Panc1 (cell line): ENCODE data around the gene SCAP. TPM values are rescaled to one million over a fixed set of nuclear protein-coding genes. Genes with fewer than 3 reads are reported as not detected.
"Not testable (repeated sequence)": the region's sequence is repeated elsewhere in the genome, so short reads cannot be mapped to it uniquely, and the experiment has no call there.

Experiments used
- ATAC-seq: fragments of 200-7000 bp; cut with Tn5 transposase; 2 replicates; pipeline ENCODE4 v1.9.1; 2020; ENCODE audit warnings: mild to moderate bottlenecking, moderate library complexity
- BruUV-seq: library from RNA; stranded (reverse); fragments of 400-500 nt; replicated peaks from 2 replicates; lab custom pipeline; 2021; lab: Mats Ljungman, UMichigan
- CTCF ChIA-PET: fragments of 300-600 bp; sonication (Branson Sonifier 250); formaldehyde crosslinking; loops from one replicate; lab custom pipeline; 2022; ENCODE audit warnings: antibody characterized with exemption; lab: Charles Lee
- POLR2A ChIA-PET: fragments of 300-600 bp; sonication (Branson Sonifier 250); formaldehyde crosslinking; loops from one replicate; lab custom pipeline; 2022; ENCODE audit warnings: antibody characterized with exemption; lab: Charles Lee
- DNase-seq: peaks from one replicate; pipeline ENCODE4 v3.0.0-alpha.2; 2010; ENCODE audit warnings: low read depth, low spot score
- H3K27ac ChIP-seq: 2 replicates; pipeline ENCODE4 v1.5.1; 2011; ENCODE audit warnings: mild to moderate bottlenecking, low read length, inconsistent platforms
- H3K27me3 ChIP-seq: fragments of 200-500 bp; sonication (Bioruptor generic); 2 replicates; pipeline ENCODE4 v1.6.0; 2014; ENCODE audit warnings: low read length, inconsistent platforms; ENCODE audit not compliant: control insufficient read depth, insufficient read depth
- H3K36me3 ChIP-seq: fragments of 200-500 bp; sonication (Bioruptor generic); 2 replicates; pipeline ENCODE4 v1.5.1; 2014; ENCODE audit warnings: inconsistent platforms, mild to moderate bottlenecking, low read length, moderate library complexity; ENCODE audit not compliant: control insufficient read depth, insufficient read depth
- H3K4me1 ChIP-seq: 2 replicates; pipeline ENCODE4 v1.5.1; 2011; ENCODE audit warnings: inconsistent platforms, mild to moderate bottlenecking, low read length, moderate library complexity; ENCODE audit not compliant: control insufficient read depth, insufficient read depth
- H3K4me3 ChIP-seq, 2 experiments: 2 replicates each; pipeline ENCODE4 v1.5.1; 2011 to 2012; ENCODE audit warnings: low read depth in 2 of 2, low read length in 2 of 2, mild to moderate bottlenecking in 2 of 2, inconsistent platforms in 1 of 2, moderate library complexity in 1 of 2
- H3K9me3 ChIP-seq: fragments of 200-500 bp; sonication (Bioruptor generic); 2 replicates; pipeline ENCODE4 v1.5.1; 2014; ENCODE audit warnings: low read depth, mild to moderate bottlenecking, inconsistent platforms, low read length, moderate library complexity; ENCODE audit not compliant: control insufficient read depth, insufficient read depth
- CTCF ChIP-seq: fragments of 450-650 bp; IDR thresholded peaks from 2 replicates; pipeline ENCODE4 v1.5.1; 2017; ENCODE audit warnings: mild to moderate bottlenecking
- POLR2AphosphoS5 ChIP-seq: IDR thresholded peaks from 2 replicates; pipeline ENCODE4 v1.6.1; 2012; ENCODE audit warnings: mild to moderate bottlenecking, low read depth, low read length, moderate library complexity
- REST ChIP-seq, 2 experiments: IDR thresholded peaks; 2 replicates each; pipeline ENCODE4 v1.6.1; 2011 to 2012; ENCODE audit warnings: low read depth in 2 of 2, control low read depth in 1 of 2, low read length in 1 of 2, mild to moderate bottlenecking in 1 of 2, moderate library complexity in 1 of 2; ENCODE audit not compliant: insufficient read depth in 1 of 2
- SIN3A ChIP-seq: IDR thresholded peaks from 2 replicates; pipeline ENCODE4 v1.6.1; 2012; ENCODE audit warnings: low read depth, mild to moderate bottlenecking, low read length, moderate library complexity, borderline replicate concordance; ENCODE audit not compliant: insufficient read depth
- TCF7L2 ChIP-seq: IDR thresholded peaks from 2 replicates; pipeline ENCODE4 v1.6.1; 2011; ENCODE audit warnings: mild to moderate bottlenecking, low read depth, low read length, inconsistent platforms
- in situ Hi-C: cut with HindIII; loops from 2 replicates; pipeline ENCODE4 v1.10.0; 2016; ENCODE audit warnings: low sequenced_read_pairs, low pct_unique_long_range_greater_than_20kb
- intact Hi-C: fragments of 100-400 bp; cut with micrococcal nuclease; formaldehyde crosslinking; loops from one replicate; pipeline ENCODE4 v1.10.0; 2022; ENCODE audit not compliant: unreplicated experiment
- total RNA-seq: library from RNA; stranded (reverse); gene quantifications from one replicate; pipeline ENCODE4 v1.2.1, GENCODE V29; 2021; ENCODE audit not compliant: unreplicated experiment

The SCAP gene
- total RNA-seq, 1 experiment from 2014 or later: 49.7 TPM

GRCh38 chr3:47482366-47482765 lies 6.6 kb upstream of the SCAP start:
- DNase-seq: no peak
- Histone ChIP-seq H3K27me3 (no peaks in the 10 kb centered on the region), H3K27ac (no peak overlapping the region), H3K9me3 (no peaks in the 10 kb centered on the region), H3K36me3 (no peaks in the 10 kb centered on the region), H3K4me1 (no peaks in the 10 kb centered on the region), H3K4me3 (no peak overlapping the region)
- ATAC-seq: no peak
- POLR2A ChIA-PET: no interaction called here
- TF ChIP-seq REST (IDR thresholded peaks at IDR 0.05; ENCODE audit: insufficient read depth in 1 of 2, low read depth in 2 of 2, low read length in 1 of 2) (no peak), CTCF (no peak), SIN3A (no peak), TCF7L2 (no peak), POLR2AphosphoS5 (no peak)
- BruUV-seq: no TSS peak
- intact Hi-C loops: no loop called here
- CTCF ChIA-PET: no interaction called here
- in situ Hi-C loops: no loop called here

DNA sequence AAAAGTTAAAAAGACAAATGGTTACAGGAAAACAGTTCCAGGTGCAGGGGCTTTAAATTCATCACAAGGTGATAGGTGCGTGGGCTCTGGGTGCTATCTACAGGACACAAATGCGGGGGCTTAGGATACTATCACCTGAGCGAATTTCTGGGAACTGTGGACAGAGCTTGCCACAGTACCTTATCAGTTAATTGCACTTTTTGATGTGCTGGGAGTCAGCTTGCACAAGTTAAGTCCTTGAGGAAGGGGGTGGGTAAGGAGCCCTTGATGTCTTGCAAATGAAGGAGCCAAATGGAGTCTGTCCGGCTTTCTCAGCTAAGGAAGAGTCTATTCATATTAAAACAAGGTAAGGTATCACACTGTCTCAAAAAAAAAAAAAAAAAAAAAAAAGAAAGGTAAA lies 6.0 kb upstream of the SCAP start:
- DNase-seq, H3K27me3 ChIP-seq, BruUV-seq, H3K27ac ChIP-seq, H3K36me3 ChIP-seq, H3K9me3 ChIP-seq, H3K4me3 ChIP-seq, intact Hi-C loops, POLR2A ChIA-PET, CTCF ChIA-PET, ATAC-seq, in situ Hi-C loops, H3K4me1 ChIP-seq: not testable (repeated sequence)

- H3K36me3 ChIP-seq, ATAC-seq, H3K4me1 ChIP-seq, BruUV-seq, H3K27me3 ChIP-seq, H3K9me3 ChIP-seq, in situ Hi-C loops, POLR2A ChIA-PET, CTCF ChIA-PET, intact Hi-C loops, DNase-seq, H3K4me3 ChIP-seq, H3K27ac ChIP-seq: not testable (repeated sequence)
Observed at GRCh38 chr3:47480267-47480666, 4.5 kb upstream of the SCAP start.
